GM18951 (cell line): ENCODE data around the gene RPTOR.
"Not testable (repeated sequence)": the region's sequence is repeated elsewhere in the genome, so short reads cannot be mapped to it uniquely, and the experiment has no call there.

Source experiments
- POLR2A ChIP-seq: IDR thresholded peaks from 4 replicates; pipeline ENCODE4 v1.6.1; 2011; ENCODE audit warnings: mild to moderate bottlenecking; ENCODE audit not compliant: insufficient read length, insufficient read depth; ENCODE audit errors: extremely low read depth
- in situ Hi-C: fragments of 300-500 bp; cut with MboI; formaldehyde crosslinking; loops from one replicate; pipeline ENCODE4 v1.12.0; 2022; ENCODE audit warnings: low sequenced_read_pairs, mixed read lengths, inconsistent platforms; ENCODE audit not compliant: unreplicated experiment

Gene RPTOR

DNA sequence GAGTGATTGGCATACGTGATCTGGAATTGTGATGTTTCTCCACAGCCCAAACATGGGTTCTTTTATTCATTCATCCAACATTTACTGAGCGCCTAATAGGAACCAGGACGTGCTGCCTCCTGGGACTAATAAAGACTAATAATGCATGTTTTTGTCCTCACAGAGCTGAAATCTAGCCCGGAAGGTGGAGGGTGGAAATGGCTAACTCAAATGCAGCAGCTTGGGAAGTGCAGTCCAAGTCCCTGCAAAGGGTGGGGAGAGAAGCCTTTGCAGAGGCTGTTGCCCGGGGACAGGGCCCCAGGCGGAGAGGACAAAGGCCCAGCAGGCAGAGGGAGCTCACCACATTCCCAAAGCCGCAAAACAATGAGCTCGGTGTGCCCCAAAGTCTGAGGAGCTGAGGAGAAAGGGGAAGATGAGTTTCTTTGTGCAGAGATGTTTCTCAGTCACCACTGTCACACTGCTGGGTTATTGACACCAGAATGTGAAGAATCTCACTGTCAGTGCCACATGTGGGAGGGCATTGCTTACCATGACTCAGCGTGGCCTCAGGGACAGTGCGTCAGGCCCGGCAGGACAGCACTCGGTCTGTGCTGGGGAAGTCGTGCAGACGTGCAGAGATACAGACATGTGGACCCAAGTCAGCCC, 328.8 kb downstream of the RPTOR start:
- in situ Hi-C loops = no loop called here

DNA sequence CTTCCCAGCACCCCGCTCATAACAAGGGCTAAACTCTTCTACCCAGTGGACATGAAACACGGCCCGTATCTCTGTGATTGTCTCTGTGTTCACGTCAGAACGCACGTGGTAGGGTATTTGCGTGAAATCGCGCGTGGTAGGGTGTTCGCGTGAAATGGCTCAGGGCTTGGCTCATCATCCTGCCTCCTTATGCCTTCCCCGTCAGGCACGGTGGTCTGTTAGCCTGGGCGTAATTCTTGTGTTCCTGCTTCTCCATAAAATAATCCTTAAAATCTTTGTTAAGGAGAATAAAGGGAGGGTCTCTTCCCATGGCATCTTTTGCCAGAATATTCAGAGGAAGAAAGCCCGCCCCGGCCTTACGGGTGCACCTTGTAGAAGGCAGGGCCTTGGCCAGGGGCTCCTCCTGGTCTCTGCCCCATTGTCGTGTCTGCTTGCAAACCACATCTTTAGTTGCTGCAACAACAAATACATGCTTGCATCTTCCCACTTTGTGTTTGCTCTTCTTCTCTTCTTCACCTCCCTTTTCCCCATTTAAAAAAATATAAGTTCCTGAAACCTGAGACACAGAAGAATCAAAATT, 330.3 kb downstream of the RPTOR start:
- in situ Hi-C loops = no loop called here
- TF ChIP-seq POLR2A = no peak

More for the DNA sequence above, 328.8 kb downstream of the RPTOR start:
- no peak for TF ChIP-seq POLR2A

DNA sequence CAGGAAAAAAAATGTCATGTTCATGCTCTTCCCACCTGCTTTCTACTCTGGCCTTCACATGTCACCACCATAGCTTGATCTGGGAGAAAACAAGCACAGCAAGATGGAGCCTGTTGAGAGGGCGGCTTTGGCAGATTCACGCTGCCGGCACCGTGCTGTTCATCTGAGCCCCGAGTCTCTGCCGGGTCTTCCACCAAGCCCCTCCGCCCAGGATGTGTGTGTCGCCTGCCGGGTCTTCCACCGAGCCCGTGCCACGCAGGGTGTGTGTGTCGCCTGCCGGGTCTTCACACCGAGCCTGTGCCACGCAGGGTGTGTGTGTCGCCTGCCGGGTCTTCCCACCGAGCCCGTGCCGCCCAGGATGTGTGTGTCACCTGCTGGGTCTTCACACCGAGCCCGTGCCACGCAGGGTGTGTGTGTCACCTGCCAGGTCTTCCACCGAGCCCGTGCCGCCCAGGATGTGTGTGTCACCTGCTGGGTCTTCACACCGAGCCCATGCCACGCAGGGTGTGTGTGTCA, 330.9 kb downstream of the RPTOR start:
- in situ Hi-C loops = not testable (repeated sequence)

DNA sequence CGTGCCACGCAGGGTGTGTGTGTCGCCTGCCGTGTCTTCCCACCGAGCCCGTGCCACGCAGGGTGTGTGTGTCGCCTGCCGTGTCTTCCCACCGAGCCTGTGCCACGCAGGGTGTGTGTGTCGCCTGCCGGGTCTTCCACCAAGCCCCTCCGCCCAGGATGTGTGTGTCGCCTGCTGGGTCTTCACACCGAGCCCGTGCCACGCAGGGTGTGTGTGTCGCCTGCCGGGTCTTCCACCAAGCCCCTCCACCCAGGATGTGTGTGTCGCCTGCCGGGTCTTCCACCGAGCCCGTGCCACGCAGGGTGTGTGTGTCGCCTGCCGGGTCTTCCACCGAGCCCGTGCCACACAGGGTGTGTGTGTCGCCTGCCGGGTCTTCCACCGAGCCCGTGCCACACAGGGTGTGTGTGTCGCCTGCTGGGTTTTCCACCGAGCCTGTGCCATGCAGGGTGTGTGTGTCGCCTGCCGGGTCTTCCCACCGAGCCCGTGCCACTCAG, 331.9 kb downstream of the RPTOR start:
- in situ Hi-C loops = not testable (repeated sequence)

DNA sequence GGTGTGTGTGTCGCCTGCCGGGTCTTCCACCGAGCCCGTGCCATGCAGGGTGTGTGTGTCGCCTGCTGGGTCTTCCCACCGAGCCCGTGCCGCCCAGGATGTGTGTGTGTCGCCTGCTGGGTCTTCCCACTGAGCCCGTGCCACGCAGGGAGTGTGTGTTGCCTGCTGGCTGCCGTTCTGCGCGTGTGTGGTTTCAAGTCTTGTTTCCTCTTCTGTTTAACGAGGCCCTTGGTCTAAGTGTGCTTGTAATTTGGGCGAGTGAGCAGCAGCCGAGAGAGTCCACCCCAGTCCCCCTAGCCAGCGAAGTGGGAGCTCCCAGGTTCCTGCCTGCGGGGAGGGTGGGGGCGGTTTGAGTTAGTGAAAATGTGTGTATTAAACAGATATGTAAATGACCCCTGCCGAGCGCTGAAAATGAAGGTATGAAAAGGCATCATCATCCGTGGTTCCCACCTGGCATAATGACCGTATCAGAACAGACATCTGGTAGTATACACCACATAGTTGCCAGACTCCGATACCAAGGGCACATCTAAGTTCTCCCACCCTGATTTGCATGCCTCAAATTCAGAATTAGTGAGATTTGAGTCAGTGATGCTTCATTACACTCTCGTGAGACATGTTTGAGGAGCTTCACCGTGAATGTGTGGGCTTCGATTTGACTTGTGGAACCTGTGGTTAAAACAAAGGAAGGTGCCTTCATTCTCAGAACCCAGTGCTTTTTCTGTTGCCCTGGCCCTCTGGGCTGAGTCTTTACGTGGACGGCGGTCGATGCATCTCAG, 332.5 kb downstream of the RPTOR start:
- no peak for TF ChIP-seq POLR2A
- in situ Hi-C loops = no loop called here

DNA sequence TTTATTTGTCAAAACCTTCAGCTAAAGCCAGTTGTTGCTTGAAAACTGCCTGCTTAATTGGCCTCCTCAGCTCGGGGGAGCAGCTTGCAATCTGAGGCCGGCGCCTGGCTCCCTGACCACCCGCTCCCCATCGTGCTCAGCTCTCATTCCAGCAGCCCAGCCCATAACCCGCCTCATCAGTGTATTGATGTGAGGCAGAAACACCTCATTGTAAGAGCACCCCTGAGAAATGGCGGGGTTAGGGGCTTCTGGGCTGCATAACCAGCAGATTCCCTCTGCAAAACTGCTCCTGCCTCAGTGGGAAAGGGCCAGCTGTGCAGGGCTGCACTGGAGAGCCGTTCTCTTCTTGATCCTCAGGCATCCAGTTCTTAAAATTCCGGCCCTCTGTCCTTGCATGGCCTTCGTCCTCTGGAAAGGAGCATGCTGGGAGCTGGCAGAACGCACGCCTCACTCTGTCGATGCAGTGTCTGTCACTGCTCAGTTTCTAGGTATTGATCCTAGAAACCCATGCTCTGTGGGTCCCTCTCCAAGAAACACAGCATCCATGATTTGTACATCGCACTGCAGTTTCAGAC, 333.2 kb downstream of the RPTOR start:
- TF ChIP-seq POLR2A = no peak
- in situ Hi-C loops = no loop called here

DNA sequence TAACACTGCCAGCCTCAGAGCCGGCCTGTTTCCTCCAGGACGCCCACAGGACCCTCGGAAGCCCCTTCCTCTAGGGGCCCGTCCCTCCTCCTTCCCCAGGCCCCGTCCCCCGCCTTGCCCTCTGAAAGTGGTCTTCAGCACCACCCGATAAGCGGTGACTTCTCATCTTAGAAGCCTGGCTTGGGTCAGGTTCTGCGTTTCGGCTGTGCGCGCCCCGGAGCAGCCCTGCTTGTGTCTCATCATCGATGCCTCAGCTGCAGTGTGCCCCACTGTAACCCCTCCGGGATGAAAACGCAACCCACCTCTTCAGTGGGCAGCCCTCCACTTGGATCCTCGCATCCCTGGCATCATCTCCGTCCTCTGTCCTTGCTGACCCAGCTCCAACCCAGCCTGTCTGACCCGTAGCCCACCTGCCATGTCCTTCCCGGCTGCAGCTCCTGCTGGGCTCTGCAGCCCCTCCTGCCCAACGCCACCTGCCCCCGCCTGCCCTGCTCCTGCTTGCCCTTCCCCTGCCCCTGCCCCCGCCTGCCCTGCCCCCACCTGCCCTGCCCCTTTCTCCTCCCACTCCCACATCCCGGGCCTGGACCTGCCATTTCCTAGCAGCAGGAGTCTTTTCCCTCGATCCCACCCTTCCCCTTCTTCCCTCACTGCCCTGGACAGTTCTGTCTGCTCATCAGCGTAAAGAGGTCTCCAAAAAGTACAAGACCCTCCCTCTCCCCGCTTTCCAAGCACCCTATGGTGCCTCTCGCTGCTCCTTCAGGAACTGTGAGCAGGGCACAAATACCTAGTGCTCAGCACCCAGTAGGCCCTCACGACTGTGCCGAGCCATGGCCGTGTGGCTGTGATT, 334.5 kb downstream of the RPTOR start:
- in situ Hi-C loops = no loop called here

DNA sequence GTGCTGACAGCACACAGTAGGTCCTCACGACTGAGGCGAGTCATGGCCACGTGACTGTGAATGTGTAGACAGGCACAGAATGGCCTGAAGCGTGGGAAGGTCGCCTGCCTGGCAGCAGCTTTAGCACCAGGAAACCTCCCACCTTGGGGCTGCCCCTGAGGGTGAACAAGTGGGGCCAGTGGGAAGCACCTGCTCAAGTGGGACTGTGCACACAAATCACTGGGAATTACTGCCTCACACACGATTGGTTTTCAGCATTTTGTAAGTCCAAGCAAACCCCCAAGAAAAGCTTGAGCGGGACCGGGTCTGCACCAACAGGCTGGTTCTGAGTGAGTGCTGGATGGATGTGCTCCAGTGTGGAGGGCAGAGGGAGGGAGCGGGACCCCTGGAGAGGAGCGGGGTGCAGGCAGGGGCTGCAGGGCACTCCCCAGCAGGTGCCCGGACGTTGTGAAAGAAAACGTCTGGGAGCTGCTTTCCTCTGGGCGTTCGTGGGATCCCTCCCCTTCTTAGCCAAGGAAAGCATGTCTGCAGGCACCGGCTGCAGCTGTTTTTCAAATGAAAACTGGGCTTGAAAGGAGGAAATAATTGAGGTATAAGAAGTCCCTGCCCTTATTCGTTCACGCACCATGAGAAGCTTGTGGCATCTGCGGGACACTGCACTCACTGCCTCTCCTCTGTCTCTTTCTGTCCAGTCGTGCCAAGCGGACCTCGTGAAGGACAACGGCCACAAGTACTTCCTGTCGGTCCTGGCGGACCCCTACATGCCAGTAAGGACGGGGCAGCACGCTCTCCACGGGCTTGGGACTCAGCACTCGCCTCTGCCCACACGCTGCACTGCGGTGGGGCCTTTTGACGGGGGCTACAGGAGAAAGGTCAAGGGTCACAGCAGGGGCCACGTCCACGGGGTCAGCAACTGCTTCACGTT, 335.3 kb downstream of the RPTOR start:
- in situ Hi-C loops = no loop called here

More for the DNA sequence above, 334.5 kb downstream of the RPTOR start:
- TF ChIP-seq POLR2A = no peak

DNA sequence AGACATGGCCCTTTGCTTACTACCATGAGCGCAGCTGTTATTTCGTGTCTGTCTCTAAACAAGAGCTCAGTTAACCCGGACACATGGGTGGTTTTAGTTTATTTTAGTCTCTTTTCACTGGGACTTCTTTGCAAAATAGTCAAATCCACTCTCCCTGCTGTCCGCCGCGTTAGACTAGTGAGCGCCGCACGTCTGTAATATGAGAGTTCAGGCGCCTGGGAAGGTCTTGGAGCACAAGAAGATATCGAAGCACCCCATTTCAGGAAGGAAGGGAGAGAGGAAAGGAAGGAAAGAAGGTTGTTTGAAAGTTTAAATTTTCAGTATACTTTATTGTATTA, 336.0 kb downstream of the RPTOR start:
- in situ Hi-C loops = no loop called here
- TF ChIP-seq POLR2A = no peak

More for the DNA sequence above, 335.3 kb downstream of the RPTOR start:
- no peak for TF ChIP-seq POLR2A

DNA sequence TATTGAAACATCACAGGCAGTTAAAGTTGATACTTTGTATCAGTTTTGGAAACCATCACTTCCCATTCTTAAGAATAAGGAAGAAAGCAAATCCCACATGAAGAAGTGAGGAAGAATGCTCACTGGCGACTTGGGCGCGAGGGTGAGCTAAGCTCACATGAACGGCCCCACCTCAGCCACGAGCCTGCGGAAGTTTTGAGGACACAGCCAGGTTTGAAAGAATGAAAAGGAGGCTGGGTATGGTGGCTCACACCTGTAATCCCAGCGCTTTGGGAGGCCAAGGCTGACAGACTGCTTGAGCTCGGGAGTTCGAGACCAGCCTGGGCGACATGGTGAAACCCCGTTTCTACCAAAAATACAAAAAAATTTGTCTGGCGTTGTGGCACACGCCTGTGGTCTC, 336.7 kb downstream of the RPTOR start:
- TF ChIP-seq POLR2A = no peak
- in situ Hi-C loops = no loop called here

DNA sequence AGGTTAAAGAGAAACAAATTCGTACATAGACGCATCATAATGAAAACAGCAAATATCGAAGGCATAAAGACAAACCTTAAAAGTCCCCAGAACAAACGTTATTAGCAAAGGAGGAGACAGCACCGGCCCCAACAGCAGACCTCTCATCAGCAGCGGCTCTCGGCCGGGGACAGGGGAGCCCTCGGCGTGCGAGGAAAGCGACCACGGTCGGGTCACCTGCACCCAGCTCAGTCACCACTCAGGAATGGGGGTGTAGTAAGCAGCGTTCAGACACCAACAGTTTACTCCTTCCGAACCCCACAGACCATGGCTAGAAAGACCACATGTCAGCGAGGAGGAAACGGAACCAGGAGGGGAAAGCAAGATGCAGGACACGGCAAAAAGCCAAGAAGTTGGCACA, 337.7 kb downstream of the RPTOR start:
- TF ChIP-seq POLR2A = no peak
- in situ Hi-C loops = no loop called here

DNA sequence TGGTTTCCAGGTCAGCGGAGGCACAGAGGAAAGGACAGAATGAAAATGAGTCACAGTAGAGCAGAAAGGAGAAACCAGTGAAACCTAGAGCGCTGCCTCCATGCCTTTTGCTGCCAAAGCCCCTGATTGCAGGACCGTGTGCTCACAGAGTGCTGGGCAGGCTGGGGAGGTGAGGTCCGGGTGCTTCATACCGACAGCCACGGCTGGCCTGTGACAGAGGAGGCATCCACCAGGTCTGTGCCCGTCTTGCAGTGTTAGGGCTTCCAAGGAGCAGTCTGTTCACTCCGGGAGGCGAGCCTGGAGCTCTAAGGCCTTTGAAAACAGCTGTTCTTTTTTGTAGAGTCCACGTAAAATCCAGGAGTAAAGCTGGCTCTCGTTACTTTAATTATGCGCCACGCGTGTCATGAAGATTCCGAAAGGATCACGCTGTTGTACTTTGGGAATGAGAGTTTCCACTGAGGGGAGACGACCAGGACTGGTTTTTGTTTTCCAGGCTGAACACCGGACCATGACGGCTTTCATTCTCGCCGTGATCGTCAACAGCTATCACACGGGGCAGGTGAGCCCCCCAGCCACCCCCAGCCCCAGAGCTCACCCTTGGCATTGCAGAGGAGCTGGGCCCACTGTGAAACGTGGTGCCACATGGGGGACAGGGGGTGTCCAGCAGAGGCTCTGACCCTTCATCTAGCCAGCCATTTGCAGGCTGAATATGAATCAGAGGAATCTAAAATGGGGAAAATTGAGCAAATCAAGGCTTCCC, 338.5 kb downstream of the RPTOR start:
- in situ Hi-C loops = no loop called here
- no peak for TF ChIP-seq POLR2A
